Measurements from ENCODE around the gene GNAO1.

DNA sequence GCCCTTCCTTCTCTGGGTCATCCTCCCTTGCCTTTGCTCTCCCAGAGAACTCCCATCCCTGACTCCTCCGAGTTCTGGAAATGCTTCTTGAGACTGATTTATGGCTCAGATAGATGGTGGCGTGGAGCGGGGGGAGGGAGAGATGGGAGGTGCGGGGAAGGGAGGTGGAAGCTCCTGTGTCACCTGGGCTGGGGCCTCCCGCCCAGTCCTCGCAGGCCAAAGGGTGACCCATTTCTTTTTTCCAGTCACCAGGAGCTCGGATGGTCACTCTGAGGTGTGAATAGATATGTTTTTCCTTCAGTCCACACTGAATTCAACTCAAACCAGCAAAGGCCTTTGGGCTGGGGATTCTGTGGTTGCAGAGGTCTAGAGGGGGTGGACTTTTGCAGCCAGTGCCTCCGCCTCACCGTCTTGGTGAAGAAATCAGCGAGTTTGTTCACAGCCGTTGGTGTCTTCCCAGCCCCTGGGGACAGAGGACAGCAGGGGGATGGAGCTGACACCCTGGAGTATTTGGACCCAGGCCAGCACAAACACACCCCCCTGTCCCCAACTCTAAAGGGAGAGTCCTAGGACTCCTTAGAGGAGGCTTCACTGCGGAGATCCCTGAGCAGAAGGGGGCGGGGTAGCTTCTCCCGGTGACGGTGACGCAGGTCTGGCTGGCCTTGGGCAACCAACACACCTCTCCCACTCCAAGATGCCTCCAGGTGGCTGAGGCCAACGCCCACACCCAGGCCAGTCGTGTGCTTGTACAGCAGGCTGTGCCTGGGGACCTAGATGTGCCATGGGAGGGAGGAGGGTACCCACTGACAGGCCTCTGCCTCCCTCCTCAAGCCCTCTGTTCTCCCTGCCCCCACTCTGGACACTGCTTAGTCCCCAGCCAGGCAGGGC is 153.5 kb downstream of the GNAO1 start:
- TF ChIP-seq CTCF (IDR thresholded peaks at IDR 0.05) (no peak), POLR2A (IDR thresholded peaks at IDR 0.05) (no peak)
